GM21723 (cell line): ENCODE data around the gene FANCE.
"Not testable (repeated sequence)": the region's sequence is repeated elsewhere in the genome, so short reads cannot be mapped to it uniquely, and the experiment has no call there.

Source experiments
- ATAC-seq: cut with Tn5 transposase; IDR thresholded peaks from one replicate; pipeline ENCODE4 v1.9.1; 2021; ENCODE audit warnings: mild to moderate bottlenecking, moderate library complexity; ENCODE audit not compliant: unreplicated experiment

The FANCE gene

DNA sequence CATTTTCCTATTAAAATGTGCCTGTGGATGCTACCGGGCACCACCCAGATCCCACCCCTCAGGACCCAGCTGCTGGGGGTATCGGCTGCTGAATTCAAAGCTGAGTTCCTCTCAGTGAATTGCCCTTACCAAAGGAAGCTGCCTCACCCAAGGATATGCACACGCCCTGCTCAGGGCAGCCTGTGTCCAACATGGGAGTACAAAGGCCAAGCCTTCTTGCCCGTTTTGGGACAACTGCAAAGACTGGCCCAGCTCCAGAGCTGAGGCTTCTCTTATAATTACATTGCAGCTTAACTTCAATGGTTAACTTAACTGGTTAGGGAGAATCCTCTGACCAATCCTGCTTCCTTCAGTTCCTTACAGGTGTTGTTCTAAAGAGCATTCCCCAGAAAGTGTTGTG lies 19.8 kb upstream of the FANCE start:
- no peak for ATAC-seq

DNA sequence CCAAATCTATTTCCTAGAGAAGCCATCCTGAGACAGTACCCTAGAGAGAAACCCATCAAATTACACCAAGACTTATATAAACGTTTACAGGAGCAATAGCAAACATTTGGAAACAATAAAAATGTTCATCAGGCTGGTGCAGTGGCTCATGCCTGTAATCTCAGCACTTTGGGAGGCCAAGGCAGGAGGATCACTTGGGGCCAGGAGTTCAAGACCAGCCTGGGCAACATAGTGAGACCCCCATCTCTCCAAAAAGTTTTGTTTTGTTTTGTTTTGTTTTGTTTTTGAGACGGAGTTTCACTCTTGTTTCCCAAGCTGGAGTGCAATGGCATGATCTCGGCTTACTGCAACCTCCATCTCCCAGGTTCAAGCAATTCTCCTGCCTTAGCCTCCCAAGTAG lies 19.4 kb upstream of the FANCE start:
- ATAC-seq = not testable (repeated sequence)

DNA sequence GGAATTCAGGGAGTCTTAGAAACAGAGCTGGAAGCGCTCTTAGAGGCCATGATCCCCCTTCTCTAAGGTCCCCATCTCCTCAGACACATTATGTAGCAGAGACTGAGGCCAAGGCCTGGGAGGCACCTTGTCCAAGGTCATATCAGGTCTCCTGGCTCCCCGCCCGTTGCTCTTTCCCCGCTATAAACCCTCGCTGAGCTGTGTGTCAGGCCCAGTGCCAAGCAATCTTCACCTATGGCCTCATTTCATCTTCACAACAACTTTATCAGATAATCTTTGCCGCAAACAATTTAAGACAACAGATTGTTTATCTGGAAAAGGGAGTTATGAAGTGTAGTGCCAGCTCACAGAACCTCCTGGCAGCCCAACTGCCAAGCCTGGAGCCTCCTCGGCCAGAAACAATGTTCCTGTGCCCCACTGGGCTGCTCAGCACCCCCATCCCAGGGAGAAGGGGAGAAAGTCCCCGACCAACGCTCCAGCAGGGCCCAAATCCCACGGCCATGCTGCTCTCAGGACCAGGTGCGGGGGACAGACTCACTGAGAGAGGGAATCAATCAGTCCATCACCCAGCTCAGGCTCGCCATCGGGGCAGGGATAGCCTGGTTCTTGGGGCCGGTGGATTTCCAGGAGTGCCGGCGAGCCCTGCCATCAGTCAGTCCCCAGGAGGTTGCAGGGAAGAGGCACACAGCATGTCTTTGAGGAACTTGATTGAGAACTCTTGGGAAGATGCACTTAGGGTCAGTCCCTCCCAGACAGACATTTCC lies 16.9 kb upstream of the FANCE start:
- no peak for ATAC-seq

DNA sequence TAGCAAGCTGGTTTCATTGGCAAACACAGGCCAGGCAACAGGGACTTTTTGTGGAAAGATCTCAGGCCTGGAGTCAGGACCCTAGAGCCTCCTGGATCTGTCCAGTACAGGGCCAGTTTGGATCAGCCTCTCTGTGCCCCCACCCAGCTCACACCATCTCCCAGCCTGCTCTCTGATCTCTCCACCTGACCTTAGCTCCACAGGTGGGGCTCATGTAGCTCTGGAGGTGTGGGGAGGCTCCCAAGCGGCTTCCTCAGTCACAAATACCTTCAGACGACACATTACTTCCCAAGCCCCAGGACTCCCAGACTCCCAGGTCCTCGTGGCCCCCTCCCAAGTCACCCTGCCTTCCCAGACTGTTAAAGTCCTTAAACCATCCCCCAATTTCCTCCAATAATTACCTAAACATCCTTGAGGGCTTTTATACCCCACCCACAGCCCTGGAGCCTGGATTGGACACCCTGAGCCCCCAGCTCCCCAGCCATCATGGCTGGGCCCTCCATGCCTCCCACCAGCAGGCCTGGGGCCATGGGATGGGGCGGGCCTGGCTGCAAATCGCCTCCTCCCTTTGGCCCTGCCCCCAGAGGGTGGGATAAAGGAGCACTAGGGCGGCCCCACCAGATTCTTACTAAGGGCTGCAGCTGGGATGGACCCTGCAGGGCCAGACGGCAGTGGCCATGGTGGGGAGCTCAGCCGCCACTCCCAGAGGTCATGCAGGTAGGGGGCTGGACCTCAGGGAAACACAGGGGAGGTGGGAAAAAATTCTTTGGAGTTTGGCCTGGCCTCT lies 15.9 kb upstream of the FANCE start:
- ATAC-seq = no peak

DNA sequence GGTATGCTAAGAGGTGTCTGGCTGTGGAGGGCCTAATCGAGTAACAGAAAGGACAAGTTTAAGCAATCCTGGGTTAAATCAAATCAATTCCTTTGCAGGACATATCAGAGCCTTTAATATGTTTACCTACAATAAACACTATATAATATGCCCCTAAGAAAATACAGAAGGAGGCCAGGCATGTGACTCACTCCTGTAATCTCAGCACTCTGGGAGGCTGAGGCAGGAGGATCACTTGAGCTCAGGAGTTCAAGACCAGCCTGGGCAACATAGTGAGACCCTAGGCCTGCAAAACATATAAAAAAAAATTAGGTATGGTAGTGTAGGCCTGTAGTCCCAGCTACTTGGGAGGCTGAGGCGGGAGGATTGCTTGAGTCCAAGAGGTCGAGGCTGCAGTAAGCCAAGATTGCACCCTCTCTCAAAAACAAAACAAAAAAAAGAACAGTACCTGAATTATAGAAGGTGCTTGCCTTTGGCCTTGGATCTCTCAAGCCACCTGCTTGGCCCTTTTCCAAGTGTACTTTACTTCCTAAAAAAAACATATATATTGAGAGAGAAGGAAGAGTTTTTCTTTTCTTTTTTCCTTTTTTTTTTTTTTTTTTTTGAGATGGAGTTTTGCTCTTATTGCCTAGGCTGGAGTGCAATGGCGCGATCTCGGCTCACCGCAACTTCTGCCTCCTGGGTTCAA lies 13.6 kb upstream of the FANCE start:
- not testable (repeated sequence) for ATAC-seq

DNA sequence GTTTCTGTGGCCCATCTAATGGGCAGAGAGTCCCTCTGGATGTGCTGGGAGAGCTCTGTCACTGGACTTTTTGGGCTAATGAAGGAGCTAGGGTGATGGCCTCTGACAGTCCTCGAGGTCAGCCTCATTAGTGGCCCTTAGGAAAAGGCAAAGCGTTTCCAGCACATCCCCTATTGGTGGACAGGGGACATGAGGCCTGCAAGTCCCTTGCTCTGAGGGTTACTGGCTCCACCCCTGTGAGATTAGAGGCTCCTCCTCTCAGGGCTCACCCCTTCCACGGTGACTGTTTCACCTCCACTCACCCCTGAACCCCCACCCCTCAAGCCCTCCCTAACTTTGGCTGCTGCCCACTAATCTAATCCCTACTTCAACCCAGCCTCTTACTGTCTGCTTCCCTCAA lies 12.8 kb upstream of the FANCE start:
- ATAC-seq = no peak

DNA sequence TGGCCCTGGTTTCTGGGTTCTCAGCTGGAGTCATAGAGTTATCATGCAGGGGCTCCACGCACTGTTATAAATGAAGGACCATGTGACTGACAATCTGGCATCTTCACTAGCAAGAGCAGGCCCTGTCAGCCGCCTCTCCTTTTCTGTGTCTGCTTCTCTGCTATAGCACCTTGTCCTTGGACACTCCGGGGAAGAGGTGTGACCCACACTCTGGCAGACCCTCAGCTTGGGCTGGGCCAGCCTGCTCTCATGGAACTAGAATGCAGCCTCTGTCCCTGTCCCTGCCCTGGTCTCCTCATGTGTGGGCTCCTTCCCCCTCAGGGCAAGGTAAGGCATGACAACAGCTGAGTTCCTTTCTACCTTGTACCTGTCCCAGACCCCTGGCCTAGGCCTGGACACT lies 10.9 kb upstream of the FANCE start:
- no peak for ATAC-seq

DNA sequence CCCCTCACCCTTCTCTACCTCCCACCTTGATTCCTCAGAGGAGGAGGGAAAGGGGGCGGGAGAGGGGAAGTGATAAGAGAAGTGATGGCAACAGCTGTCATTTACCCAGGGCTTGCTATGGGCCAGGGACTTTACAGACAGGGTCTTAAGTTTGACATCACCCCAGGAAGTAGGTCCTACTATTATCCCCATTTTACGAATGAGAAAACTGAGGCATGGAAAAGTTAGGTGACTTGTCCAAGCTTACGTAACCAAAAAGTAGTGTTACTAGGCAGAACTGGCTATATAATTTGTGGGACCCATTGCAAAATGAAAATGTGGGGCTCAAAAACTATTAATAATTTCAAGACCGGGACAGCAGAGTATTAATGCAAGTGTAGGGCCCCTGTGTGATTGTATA lies 10.5 kb upstream of the FANCE start:
- ATAC-seq = no peak

DNA sequence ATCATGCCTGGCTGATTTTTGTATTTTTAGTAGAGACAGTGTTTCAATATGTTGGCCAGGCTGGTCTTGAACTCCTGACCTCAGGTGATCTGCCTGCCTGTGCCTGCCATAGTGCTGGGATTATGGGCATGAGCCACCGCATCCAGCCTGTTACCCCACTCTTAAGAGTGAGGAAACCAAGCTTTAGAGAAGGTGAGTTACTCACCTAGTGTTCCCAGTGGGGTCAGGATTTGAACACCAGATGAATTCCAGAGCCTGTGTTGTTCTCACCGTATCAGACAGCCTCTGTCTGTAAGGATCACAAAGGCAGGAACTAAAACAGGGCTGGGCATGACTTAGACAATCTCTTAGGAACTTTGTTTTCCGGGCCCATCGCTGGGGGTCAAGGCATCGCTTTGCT lies 9.4 kb upstream of the FANCE start:
- no peak for ATAC-seq

DNA sequence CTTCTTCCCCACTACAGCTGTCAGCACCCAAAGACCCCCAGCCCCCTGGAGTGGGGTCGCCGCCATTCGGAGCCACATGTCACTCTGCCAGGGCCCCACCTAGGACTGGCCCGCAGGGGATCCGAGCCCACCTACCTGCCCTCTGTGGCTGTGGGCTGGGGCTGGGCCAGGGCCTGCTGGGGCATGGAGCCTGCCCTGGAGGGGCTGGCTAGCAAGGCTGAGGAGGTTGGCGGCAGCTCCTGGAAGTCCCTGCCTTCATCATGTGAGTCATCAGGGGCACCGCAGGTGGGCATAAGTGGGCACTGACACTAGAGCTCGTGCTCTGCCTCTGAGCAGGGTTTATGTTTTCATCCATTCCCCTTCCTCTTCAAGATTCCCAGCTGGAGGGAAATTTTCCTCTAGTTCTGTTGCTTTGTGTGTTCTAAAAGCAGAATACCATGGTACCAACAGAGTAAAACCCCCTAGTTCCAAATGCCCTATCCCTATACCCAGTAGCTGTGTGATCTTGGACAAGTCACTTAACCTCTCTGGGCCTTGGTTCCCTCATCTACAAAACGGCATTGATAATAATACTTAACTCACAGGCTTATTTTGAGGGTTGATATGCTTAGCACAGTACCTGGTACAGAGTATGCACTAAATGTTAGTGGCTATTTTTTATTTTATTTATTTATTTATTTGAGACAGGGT lies 8.7 kb upstream of the FANCE start:
- no peak for ATAC-seq

DNA sequence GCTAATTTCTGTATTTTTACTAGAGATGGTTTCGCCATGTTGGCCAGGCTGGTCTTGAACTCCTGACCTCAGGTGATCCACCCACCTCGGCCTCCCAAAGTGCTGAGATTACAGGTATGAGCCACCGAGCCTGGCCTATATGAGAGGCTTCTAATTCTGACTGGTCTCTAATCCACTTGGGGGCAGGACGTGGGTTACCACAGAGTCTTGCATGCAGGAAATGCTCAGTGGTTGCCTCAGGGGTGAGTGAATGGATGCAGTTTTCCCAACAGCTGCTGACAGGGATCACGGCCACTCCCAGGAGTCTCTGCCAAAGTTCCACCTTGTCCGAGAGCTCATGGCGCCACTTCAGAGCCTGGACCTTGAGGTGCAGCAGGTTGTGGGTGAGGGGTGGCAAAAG lies 6.4 kb upstream of the FANCE start:
- no peak for ATAC-seq

DNA sequence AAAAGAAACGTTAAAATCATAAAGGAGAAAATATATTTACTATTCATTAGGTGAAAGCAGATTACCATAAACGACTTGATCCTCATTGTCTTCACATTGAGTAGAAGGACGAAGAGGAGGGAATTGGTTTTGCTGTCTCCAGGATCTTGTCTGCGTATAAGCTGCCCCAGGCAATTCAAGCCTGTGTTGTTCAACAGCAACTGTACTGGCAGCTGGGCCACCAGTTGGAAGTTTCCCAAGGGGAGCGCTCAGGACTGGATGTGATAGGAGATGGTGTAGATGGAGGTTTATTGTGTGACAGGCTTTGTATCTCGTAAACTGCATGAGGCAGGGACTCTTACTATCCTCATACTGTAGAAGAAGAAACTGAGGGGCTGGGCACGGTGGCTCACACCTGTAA lies 3.9 kb upstream of the FANCE start:
- ATAC-seq = no peak

DNA sequence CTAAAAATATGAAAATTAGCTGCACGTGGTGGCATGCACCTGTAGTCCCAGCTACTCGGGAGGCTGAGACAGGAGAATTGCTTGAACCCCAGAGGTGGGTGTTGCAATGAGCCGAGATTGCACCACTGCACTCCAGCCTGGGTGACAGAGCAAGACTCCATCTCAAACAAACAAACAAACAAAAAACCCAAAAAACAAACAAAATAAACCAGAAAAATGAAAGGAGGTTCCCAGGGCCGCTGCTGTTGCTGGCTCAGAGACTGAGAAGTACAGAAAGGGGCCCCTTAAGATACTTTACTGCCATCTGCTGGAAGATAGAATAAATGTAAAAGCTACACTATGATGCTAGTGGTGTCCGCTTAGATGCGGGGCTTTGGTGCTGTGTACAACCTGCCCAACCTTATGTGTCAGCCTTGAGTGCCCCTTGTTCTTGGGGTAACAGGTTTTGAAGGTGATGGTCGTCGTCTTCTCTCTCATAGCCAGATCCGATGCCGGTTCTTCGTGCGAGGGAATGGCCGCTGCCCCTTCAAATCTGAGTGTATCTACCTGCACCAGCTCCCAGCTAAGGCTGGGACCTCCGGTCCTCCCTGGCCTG lies 2.8 kb upstream of the FANCE start:
- ATAC-seq = peak; percentile 36

DNA sequence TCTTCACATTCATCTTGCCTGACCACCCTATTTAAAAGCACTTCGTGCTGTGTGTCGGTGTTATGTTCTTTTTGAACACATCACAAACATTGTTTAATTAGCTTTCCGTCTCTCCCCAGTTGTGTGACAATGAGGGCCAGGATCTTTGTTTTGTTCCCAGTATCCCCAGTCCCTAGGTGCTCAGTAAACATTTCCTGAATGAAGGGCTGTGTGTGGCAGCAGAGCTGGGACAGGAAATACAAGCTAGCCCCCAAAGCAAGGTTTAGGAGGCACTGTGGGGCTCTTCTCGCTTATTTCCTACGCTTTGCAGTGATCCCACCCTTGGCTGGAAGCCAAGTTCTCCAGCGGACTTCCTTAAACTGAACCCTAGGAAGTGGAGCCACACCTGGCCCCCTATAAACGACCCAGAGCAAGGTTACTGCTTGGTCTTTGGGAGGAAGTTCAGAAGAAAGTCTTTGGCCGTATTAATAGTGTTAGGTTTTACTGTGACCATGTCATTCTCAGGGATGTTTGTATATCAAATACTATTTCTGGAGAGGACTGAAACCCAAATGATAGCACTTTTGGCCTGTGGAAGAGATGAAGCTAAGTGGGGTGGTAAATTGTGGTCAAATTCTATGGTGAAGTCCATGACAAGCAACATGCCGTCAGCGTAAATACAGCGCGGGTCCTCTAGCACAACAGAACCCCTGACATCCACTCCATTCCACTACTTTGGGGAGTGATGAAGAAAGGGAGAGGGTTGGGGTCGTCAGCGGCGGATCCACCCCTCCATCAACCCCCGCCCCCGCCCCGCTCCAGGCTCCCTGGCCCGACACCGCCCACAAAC lies 570 bp upstream of the FANCE start:
- no peak for ATAC-seq

DNA sequence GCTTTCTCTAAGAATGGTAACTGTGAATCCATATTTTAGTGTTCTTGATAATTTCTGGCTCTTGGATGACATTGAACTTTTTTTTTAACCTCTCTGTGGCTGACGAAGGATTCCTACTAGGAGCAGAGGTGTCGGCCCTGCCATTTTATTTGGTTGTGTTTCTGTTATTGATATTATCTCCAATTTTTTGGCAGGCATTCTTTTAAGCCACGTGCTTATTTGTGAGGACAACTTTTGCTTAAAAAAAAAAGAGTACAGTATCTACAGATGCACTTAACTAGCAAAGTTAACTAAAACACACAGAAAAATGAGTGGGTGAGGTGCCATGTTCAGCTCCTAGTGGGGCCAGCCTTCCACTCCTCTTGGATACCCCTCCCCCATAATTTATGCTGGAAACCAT lies 1.1 kb downstream of the FANCE start:
- no peak for ATAC-seq

DNA sequence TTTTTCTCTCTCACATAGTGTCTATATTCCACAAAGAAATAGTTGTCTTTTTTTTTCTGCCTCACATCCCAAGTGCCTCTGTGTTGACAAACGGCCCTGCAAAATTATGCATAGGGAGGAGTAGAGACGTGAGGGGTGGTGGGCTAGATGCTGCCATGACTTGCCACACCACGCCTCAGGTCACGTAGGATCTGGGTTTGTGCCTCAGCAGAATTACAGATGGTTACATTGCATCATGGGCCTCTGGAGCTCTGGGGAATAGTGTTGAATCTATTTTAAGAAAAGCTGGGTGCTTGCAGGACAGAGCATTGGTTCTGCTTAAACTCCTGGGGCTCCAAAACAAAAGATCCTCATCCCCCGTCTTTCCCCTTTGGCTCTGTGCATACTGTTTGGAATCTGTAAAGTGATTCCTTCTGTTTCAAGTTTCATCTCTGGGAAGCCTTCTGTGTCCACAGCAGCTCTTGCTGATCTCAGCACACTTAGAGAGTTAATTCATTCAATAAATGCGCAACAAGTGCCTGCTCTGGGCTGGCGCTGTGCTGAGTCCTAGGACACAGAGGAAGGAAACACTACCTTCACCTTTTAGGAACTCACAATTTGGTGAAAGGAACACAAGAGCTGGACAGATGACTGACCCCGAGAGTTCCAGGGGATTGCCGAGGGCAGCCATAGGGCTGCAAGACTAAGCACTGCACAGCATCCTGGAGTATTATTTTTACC lies 2.4 kb downstream of the FANCE start:
- no peak for ATAC-seq

DNA sequence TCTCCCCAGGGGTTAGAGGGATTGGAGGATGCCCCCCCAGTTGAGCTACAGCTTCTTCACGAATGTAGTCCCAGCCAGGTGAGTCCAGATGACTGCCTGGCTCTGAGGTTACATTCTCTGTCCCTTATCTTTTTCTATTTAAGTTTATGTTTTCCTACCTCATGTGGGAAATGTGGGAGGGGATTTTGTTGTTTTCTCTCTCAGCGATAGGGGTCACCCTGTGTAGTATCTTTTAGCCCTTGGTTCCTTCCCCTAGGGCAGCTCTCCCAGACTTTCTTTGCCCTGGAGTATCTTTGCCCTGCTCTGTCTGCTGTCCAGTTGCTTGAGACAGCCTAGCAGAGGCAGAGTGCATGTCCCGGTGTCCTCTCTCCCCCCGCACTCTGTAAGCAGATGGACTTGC lies 5.8 kb downstream of the FANCE start:
- no peak for ATAC-seq

DNA sequence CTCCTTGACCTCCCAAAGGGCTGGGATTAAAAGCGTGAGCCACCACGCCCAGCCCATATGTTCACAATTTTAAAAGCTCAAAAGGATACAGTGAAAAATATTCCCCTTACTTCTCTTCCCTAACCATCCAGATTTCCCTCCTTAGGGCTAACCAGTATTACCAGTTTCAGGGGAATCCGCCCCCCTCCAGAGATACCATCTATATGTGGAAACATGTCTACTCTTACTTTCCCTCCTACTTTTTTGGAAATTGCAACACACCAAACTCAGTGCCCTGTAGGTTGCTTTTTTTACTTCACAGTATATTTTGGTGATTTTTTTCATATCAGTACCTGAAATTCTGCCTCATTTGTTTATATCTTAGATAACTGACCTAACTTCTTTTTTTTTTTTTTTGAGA lies 9.1 kb downstream of the FANCE start:
- ATAC-seq = no peak

DNA sequence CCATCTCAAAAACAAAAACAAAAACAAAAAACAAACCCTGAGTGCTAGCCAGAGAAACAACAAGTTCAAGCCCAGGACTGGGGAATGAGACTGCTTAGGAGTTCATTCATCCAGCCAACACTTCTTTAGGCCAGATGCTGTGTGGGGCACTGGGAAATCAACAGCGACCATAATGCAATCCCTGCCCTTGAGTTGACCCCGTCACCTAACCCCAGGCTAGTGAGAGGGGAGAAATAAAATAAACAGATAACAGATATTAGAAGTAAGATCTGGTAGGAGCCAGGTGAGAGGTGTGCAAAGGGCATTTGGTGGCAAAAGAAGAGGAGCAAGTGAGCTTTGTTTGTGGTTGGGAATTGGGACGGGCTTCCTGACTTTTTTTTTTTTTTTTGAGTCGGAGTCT lies 11.2 kb downstream of the FANCE start:
- ATAC-seq = no peak
